T-helper 2 cell (primary cell): ENCODE measurements around the gene KASH5.

Experiments
- DNase-seq, 5 experiments: peaks; one replicate each; pipeline versions ENCODE4 v3.0.0 to v3.0.0-alpha.2; 2012 to 2022

Gene KASH5

DNA sequence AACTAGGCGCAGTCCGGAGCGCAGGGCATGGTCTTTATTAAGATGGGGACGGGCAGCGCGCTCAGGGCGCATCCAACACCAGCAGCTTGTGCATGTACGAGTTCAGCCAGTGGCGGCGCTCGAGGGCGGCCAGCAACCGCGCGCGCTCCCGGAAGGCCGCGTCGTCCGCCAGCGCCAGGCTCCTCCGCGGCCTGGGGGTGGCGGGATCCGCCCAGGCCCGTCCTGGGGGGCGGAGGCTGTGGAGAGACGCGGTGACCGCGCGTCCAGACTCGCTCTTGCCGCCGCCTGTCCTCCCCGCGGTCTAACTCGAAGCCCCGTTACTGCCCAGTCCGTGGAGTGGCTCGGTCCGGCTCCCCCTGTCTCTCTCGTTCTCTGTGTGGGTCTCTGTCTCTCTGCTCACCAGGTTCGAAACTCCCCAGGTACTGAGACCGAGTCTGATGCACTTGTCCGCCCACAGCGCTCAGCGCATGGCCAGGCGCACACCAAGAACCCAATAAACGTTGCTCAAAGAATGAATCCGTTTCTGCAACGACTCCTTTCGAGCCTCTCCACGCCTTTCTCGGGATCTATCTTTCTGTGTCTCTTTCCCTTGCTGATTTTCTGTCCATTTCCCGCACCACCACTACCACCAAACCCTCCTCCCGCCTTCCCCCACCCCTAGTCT, 34.5 kb downstream of the KASH5 start:
- DNase-seq: peak in 3 of 5 experiments; percentile 36 to 74 (median 39)

DNA sequence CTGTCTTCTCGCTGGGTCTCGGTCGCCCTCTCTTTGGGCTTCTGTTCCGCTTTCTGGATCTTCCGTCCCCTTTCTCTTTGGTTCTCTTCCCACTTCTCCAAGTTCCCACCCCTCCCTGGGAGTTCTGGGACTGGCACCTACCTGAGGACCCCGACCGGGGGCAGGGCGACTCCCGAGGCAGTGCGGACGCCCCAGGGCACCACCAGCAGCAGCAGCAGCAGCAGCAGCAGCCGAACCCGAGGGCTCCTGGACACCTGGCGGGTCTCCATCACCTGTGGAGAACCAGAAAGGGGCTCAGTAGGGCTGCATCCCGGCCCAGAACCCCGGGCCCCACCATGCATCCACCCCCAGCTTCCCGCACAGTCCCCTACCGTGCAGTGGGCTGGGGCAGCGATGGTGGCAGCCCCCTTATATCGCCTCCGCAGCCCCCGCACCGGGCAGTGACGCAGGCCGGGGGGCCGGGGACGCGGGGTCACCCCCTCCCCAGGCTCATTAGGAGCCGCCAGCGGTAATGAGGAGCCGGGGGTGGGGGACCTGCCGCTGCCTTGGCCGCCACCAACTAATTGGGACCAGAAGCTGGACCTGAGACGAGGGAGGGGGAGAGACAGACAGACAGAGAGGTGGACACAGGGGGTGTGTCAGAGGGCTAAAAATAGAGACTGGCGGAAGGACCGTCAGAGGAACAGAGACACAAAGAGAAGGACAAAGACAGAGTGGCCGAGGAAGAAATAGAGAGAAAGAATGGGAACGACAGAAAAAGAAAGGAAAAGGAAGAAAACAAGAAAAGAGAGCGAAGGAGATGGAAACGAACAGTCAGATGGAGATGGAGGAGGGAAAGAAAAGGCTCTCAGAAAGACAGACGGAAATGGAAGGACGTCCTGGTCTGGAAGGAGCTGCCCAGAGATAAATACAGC, 35.3 kb downstream of the KASH5 start, which contains the start of gene PTH2:
TSS of gene PTH2 (minus strand) at position 371 of the 914 bp plus-strand sequence. CDS start at position 269, 102 bp downstream.
- no peak for DNase-seq

DNA sequence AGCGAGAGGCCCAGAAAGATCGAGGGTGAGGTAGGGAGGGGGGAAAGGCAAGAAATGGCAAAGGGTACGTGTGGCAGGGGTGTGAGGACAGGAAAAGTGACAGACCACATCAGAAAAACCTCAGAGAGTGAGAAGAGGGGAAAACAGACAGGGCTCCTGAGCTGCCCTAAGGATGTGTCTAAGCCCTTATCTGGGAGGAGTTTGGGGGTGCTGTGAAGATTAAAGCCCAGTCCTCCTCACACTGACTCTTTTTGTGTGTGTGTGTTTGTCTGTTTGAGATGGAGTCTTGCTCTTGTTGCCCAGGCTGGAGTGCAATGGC, 35.9 kb downstream of the KASH5 start:
- peak in 1 of 5 experiments; percentile 65 for DNase-seq

DNA sequence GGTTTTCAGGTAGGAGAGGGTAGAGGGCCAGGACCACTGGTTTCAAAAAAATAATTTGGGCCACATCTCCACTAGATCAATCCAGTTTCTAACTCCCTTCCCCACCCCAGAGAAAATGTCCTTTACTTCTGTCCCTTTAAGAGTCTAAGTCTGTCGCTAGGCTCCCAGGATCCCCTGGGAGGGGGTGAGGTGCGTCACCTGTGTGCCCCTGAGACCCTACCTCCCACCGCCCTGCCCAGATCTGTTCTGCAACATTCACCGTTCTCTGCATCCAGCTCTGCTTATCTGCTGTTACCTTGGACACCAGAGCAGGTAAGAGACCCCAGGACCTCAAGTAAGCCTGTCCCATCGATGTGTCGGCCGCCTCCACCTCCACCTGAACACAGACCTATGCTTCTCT, 37.1 kb downstream of the KASH5 start, which contains the start of gene GFY:
TSS of gene GFY (plus strand) at position 211 of the 400 bp plus-strand sequence. CDS start 1,043 bp downstream, outside the sequence.
- no peak for DNase-seq

DNA sequence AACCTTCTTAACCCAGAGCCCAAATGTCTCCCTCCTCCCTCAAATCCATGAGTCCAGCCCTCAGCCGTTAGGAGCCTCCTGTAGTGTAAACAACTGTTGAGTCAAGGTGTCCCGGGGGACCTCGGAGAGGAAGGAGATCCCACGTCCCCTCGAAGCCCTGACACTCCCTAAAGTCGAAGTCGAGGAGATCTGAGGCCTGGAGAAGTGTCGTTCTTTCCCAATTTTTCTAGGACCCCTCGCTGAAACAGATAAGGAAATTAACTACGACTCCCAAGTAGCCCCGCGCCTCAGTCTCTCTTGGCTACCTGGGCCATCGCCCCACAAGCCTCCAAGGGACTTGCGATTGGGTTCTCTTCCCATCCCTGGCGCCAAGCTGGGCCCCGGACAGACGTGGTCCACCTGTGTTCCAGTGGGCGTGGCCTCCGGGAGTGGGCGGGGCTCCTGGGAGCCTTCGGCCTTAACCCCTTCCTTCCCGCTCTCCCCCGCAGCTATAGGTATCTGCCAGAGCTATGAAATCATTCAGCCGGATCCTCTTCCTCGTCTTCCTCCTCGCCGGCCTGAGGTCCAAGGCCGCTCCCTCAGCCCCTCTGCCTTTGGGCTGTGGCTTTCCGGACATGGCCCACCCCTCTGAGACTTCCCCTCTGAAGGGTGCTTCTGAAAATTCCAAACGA, 38.0 kb downstream of the KASH5 start:
- DNase-seq: no peak

DNA sequence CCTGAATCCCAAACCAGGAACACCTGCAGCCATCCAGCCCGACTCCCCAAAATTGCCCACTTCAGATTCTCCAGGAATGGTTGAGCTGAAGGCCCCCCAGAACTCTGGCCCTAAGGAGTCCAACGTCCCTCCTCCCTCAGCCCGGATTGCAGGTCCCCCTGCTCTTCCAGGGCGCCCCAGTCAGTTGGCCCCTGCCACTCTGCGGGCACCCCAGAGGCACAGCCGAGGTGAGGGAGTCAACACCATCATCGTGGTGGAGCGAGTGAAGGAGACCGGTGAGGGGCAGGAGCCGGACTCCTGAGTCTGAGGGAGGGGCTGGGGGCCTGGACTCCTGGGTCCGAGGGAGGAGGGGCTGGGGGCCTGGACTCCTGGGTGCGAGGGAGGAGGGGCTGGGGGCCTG, 39.3 kb downstream of the KASH5 start:
- no peak for DNase-seq

DNA sequence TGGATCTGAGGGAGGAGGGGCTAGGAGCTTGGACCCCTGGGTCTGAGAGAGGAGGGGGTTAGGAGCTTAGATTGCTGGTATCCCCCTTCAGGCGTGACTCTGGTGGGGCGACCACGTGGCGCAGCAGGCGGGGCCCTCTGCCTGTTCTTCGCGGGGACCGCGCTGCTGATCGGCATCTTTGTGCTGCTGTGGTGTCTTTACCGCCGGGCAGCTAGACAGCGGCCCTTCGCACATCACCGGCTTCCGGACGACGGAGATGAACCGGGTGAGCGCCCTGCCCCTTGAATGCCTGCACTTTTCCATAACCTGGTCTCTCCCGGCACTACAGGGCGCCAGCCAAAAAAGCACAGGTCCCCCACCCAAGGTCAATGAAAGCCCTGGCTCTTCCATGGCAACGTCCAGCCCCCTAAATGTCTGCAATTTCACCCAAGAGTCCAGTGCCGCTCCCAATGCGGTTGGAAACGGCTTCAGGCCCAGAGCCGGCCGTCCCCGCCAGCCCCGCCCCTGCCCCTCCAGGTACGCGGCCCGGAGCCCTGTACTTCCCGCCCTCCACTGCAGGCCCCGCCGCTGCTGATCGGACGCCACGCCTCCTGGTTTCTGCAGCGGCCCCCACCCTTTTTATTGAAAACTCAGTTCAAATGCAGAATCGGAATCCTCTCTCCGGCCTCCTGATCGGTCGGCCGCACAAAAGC, 40.0 kb downstream of the KASH5 start:
- peak in 1 of 5 experiments; percentile 48 for DNase-seq

DNA sequence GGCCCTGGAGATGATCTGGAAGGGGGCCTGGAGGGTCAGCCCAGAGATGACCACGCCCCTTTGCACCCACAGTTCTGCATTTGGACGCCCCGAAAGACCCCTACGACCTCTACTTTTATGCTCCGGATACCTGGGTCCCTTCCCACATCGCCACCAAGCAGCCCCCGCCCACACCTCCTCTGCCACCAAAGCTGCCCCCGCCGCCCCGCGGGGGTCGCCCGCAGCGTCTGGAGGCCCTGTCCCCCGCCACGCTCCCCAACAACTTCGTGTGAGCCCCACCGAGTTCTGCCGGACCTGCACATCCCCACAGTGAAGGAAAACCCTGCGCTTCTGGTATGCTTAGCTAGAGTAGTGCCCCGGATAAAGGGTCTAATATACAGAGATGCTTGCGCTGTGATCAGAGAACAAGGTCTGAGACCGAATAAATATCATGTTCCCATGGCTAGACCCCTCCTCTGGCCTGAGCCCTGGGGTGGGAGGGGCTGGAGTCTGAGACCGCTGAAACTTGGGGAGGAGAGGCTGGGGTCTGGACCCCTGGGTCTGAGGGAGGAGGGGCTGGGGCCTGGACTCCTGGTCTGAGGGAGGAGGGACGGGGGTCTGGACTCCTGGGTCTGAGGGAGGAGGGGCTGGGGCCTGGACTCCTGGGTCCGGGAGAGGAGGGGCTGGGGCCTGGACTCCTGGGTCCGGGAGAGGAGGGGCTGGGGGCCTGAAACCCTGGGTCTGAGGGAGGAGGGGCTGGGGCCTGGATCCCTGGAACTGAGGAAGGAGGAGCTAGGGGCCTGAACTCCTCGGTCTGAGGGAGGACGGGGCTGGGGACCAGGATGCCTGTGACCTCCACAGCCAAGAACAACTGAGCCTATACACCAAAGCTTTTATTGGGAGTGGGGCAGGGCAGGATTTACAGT, 40.8 kb downstream of the KASH5 start:
- DNase-seq: no peak

DNA sequence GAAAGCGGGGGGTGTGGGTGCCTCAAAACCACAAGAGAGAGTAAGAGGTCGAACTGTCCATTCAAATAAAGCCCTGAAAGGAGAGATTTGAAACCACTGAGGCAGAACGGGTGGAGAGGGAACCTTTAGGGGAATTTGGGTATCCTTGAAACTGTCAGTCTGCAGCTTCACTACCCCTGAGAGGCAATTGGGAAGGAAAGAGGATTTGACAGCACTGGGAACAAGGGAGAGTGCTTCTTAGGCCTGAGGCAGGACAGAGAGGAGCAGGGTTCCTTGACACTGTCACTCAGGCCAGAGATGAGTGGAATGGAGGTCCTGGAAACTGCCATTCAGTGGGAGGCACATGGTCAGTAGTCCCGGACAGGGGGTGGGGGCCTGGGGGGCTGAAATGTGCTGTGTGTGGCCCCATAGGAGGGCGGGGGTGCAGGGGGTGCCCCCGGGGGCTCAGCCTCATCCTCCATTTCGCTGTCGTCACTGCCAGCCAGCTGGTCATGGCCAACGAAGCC, 42.2 kb downstream of the KASH5 start:
- no peak for DNase-seq

DNA sequence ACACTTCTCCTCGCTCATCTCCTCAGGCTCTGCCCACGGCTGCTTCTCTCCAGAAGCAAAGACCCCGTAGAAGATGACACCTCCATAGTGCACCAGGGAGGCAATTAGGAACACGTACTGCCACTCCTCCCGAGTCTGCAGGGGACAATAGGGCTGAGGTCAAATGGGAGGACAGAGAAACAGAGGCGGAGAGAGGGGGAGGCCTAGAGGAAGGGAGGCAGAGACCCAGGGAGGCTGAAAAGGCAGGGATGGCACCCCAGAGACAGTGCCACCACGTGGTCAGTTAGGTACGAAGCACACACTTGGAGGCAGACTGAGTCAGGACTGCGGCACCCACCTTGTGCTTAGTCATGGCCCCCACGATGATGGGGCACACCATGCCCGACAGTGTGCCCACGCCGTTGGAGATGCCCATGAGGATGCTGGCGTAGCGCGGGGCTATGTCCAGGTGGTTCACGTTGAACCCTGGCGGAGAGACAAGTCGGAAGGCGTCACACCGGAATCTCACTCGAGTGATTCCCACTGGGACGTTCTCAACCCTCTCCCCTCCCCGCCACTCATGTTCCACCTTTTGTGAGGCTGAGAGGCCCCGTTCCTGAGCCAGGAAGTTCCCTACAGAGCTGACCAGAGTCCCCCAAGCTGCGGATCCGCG, 42.8 kb downstream of the KASH5 start:
- peak in 1 of 5 experiments; percentile 47 for DNase-seq

DNA sequence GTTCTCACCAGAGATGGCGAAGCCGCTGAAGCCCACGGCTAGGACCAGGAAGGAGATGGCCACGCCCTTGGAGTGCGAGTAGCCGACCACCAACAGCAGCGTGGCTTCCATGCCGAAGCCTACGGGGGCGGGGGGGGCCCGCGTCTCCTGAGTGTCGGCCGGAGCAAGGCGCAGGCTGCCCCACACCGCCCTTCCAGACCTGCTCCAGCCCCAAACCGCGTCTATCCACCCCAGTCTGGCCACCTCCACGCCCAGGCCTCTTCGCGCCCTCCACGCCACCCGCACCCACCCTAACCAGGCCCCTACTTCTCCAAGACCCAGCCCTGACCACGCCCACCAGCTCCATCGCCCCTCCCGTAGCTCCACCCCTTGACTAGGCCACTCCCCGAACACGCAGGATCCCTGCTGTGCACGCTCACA, 43.3 kb downstream of the KASH5 start:
- DNase-seq: no peak

DNA sequence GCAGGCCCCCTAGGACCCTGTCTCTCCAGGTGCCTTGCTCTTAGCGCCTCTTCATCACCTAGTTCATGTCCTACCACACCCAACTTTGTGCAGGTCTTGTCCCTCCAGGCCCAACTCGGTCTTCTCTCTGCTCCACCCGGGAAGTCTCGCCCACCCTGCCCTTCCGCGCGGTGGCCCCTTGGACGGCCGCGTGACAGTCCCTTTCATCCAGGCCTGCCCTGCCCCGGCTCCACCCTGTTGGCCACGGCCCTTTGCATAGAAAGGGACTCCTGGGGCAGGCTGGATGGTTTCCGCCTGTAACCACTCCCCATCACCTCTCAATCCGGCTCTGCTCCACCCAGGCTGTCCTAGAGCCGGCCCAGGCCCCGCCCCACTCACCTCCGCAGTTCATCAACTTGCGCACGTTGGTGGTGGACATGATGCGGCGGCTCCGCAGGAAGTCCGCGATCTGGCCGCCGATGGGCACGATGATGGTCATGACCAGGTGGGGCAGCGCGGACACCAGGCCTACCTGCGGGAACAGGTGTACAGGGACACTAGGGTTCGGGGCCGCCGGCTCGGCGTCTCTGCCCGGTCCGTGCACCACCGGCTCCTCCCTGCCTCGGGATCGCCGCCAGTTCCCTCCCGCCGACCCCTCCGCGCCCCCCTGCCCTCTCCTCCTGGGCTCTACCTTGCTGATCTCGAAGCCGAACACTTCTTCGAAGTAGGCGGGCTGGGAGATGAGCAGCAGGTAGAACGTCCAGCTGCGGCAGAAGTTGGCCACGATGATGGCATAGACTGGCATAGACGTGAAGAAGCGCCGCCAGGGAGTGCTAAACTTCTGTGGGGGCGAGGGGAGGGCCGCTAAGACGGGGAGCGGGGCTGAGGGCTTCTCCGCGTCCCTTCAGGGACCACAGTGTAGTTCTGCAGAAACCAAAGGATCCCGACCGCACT, 44.4 kb downstream of the KASH5 start:
- peak in 1 of 5 experiments; percentile 43 for DNase-seq

DNA sequence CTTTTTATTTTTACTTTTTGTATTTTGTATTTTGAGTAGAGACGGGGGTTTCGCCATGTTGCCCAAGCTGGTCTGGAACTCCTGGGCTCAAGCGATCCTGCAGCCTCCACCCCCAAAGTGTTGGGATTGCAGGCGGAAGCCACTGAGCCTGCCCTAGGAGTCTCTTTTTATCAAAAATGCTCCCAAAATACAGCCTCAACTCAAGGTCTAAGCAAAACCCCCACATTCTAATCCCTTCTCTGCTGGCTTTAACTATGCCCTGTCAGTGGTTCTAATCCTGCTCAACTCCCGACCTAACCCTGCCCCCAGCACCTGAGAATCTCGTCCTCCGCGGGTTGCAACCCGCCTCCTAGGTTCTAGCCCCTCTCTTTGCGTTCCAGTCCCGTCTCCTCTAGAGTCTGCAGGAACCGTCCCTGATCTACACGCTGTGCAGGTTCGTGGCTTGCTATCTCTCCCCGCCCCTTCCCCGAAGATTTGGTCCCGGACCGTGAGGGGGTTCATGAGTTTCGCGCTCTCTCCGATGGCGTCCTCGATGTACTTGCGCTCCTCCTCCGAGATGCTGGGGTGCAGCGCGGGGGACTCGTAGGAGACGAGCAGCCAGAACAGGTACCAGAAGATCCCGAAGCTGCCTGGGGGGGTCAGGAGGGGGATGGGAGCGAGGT, 45.3 kb downstream of the KASH5 start:
- no peak for DNase-seq

DNA sequence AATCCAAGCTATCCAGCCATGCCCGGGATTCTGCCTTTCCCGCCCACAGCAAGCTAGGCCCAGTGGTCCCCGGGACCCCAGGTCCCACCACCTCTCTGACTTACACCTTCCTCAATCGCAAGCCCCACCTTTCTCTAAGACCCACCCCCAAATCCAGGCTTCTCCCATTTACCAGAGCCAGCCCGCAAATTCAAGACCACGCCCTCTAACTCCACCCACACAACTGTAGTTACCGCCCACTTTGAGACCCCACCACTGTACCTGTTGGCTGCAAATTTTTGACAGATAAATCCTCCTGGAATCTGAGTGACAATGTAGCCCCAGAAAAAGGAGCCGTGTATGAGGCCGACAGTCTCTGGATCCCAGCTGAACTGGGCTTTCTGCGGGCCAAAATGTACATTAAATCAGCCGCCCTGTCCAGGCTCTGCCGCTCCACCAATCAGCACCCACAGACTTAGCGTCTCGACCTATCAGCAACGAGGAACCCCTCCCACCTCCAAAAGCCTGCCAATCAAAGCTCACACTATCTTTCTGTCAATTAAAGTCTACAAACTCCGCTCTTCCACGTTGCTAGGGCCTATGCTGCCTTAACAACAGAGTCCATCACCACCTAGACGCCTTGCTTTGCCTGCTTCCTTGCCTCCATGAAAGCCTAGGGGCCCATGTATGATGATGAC, 47.0 kb downstream of the KASH5 start:
- DNase-seq: no peak

DNA sequence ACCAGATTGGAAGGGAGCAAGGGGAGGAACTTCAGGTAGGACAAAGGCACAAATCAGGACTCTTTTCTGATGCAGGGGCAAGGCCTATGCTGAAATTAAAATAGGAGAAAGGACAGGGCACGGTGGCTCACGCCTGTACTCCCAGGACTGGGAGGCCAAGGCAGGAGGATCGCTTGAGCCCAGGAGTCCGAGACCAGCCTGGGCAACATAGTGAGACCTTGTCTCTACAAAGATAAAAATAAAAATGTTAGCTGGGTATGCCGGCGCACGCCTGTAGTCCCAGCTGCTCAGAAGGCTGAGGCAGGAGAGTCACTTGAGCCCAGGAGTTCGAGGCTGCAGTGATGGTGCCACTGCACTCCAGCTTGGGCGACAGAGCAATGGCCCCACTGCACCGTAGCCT, 47.6 kb downstream of the KASH5 start:
- no peak for DNase-seq

DNA sequence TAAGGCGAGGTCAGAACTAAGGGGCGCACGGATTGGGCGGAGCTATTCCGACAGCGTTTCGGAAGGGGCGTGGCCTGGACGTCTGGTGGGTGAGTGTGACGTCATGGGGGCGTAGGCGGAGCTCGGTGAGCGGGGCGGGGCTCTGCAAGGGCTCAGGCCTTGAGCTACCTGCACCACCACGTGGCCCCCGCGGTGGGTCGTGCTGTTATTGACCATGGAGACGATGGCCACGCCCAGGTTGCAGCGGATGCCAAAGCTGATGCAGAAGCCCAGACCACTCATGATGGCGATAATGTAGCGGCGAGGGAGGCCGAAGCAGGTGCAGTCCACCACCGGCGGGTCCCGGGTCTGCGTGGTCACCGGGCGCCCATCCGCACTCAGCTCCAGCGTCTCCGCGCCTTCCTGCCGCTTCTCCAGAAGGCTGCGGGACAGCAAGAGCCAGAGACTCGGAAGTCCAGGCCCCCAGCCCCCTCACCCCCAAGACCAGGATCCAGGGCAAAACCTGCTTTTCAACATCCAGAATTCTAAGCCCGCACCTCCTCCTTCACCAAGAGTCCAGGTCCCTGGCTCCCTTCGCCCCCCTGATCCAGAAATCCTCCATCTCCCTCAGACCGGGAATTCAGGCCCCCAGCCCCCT, 48.5 kb downstream of the KASH5 start:
- DNase-seq: peak in 4 of 5 experiments; percentile 32 to 52 (median 46)

DNA sequence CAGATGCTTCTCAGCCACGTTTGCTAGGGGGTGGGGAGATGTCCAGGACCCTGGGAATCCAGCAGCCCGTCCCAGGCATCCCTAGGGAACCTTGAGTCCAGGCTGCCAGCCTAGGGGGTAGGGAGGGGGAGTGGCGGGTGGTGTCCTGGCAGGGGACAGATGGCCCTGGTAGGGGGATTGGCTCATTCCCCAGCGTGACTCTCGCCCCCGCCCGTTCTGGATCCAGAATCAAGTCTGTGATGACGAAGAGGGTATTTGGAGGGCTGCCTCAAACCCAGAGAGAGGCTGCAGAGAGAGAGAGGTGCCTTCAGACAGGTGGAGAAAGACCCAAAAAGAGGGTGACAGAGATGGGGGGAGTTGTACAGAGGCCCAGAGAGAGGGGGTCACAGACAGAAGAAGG, 49.2 kb downstream of the KASH5 start:
- DNase-seq: no peak

DNA sequence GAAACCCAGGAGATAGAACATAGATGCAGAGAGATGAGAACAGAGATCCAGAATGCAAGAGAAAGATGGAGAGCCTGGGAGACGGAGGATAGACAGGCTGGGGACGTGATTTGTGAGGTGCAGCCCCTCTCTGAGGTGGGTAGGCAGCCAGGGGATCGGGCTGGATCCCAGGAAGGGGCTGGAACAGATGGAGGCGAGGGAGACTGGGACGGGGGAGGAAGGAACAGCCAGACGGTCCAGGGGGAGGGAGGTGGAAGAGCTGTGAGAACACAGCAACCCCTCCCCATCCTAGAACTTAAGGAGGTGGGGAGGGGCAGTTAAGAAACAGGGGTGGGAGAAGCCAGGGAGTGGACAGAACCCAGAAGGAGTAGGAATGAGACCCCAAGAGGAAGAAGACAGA, 50.2 kb downstream of the KASH5 start:
- no peak for DNase-seq
